B cell (primary cell): ENCODE results near the gene NOD2. TPM values are rescaled to one million over a fixed set of nuclear protein-coding genes. Genes with fewer than 3 reads are reported as not detected.
A peak's percentile ranks its signal among the peaks of the same experiment; 100 is the strongest.

Experiments used
- ATAC-seq: fragments of 200-7000 bp; cut with Tn5 transposase; one replicate; pipeline ENCODE4 v1.10.0; 2021; ENCODE audit warnings: low read depth, mild to moderate bottlenecking, moderate number of reproducible peaks, moderate library complexity
- CTCF ChIA-PET: fragments of 350-600 bp; sonication (Branson Sonifier 250); formaldehyde crosslinking; loops from one replicate; lab custom pipeline; 2021; ENCODE audit warnings: antibody characterized with exemption, inconsistent platforms; lab: Charles Lee
- POLR2A ChIA-PET: fragments of 350-600 bp; sonication (Branson Sonifier 250); formaldehyde crosslinking; loops from one replicate; lab custom pipeline; 2021; ENCODE audit warnings: antibody characterized with exemption; lab: Charles Lee
- DNase-seq: peaks from one replicate; pipeline ENCODE4 v3.0.0; 2013
- H2AFZ ChIP-seq: 2 replicates; pipeline ENCODE4 v1.6.1; 2012; ENCODE audit warnings: mild to moderate bottlenecking, low read depth, low read length; ENCODE audit not compliant: insufficient read depth, poor library complexity, severe bottlenecking
- H3K27ac ChIP-seq, 2 donors: 1 replicate in 1 of 2; 2 replicates in 1 of 2; pipeline ENCODE4 v1.5.1; 2012 to 2013; ENCODE audit warnings: low read length in 2 of 2, mild to moderate bottlenecking in 2 of 2, moderate library complexity in 1 of 2
- H3K27me3 ChIP-seq, 4 experiments: fragments of 200-600 bp in 1 of 4; sonication (generic) in 1 of 4; replicated peaks in 1 of 4; 1 replicate in 2 of 4; 2 replicates in 2 of 4; pipeline versions ENCODE4 v1.6.1 to v1.7.0; 2013 to 2016; ENCODE audit warnings: low read length in 3 of 4, mild to moderate bottlenecking in 2 of 4, mixed read lengths in 1 of 4, moderate library complexity in 1 of 4; ENCODE audit not compliant: insufficient read depth in 4 of 4, control insufficient read depth in 3 of 4; ENCODE audit errors: control extremely low read depth in 1 of 4
- H3K36me3 ChIP-seq, 2 experiments: replicated peaks in 1 of 2; 1 replicate in 1 of 2; 2 replicates in 1 of 2; pipeline versions ENCODE4 v1.6.1 to v1.7.1; 2013; ENCODE audit warnings: low read length in 1 of 2; ENCODE audit not compliant: insufficient read depth in 2 of 2, control insufficient read depth in 1 of 2; ENCODE audit errors: control extremely low read depth in 1 of 2, extremely low read depth in 1 of 2
- H3K4me1 ChIP-seq, 2 donors: fragments of 200-600 bp in 1 of 2; sonication (generic) in 1 of 2; 1 replicate in 1 of 2; 2 replicates in 1 of 2; pipeline versions ENCODE4 v1.5.1 to v1.6.1; 2013 to 2017; ENCODE audit warnings: low read length in 2 of 2; ENCODE audit not compliant: control insufficient read depth in 2 of 2, insufficient read depth in 2 of 2
- H3K4me2 ChIP-seq: replicated peaks from 2 replicates; pipeline ENCODE3; 2012; ENCODE audit warnings: mild to moderate bottlenecking, low read depth, low read length; ENCODE audit not compliant: poor library complexity, severe bottlenecking
- H3K4me3 ChIP-seq, 5 experiments: fragments of 200-600 bp in 1 of 5; sonication (generic) in 1 of 5; 1 replicate in 3 of 5; 2 replicates in 2 of 5; pipeline versions ENCODE4 v1.5.1 to v1.7.0; 2011 to 2016; ENCODE audit warnings: low read length in 4 of 5, mild to moderate bottlenecking in 4 of 5, low read depth in 2 of 5, control low read depth in 1 of 5, moderate library complexity in 1 of 5; ENCODE audit not compliant: insufficient read depth in 1 of 5; ENCODE audit errors: control extremely low read depth in 1 of 5, extremely low read depth in 1 of 5
- H3K79me2 ChIP-seq: fragments of 200-600 bp; sonication (generic); one replicate; pipeline ENCODE4 v1.6.0; 2016; ENCODE audit warnings: low read length; ENCODE audit not compliant: control insufficient read depth, insufficient read depth
- H3K9ac ChIP-seq: fragments of 200-600 bp; sonication (generic); 2 replicates; pipeline ENCODE4 v1.6.1; 2017; ENCODE audit warnings: mild to moderate bottlenecking, low read length, moderate library complexity
- H3K9me3 ChIP-seq, 3 donors: one replicate each; pipeline versions ENCODE4 v1.6.1 to v1.7.1; 2013; ENCODE audit warnings: low read length in 2 of 3; ENCODE audit not compliant: control insufficient read depth in 2 of 3, insufficient read depth in 1 of 3; ENCODE audit errors: control extremely low read depth in 1 of 3
- H4K20me1 ChIP-seq: 2 replicates; pipeline ENCODE4 v1.6.0; 2012; ENCODE audit warnings: mild to moderate bottlenecking, low read length; ENCODE audit not compliant: insufficient read depth, control insufficient read depth, poor library complexity, severe bottlenecking
- H3K27ac Mint-ChIP-seq: one replicate; pipeline ENCODE4 v1.8.0; 2021; ENCODE audit warnings: mixed read lengths
- H3K27me3 Mint-ChIP-seq: one replicate; pipeline ENCODE4 v1.8.0; 2021; ENCODE audit warnings: mixed read lengths
- H3K4me1 Mint-ChIP-seq: one replicate; pipeline ENCODE4 v1.8.0; 2021; ENCODE audit warnings: mixed read lengths
- H3K4me3 Mint-ChIP-seq: one replicate; pipeline ENCODE4 v1.8.0; 2021; ENCODE audit warnings: mixed read lengths
- H3K9me3 Mint-ChIP-seq: one replicate; pipeline ENCODE4 v1.8.0; 2022; ENCODE audit warnings: mixed read lengths; ENCODE audit not compliant: insufficient read depth
- CTCF ChIP-seq: fragments of 200-600 bp; IDR thresholded peaks from one replicate; pipeline ENCODE4 v1.8.0; 2022; ENCODE audit warnings: antibody characterized with exemption, mild to moderate bottlenecking
- EZH2 ChIP-seq: IDR thresholded peaks from 2 replicates; pipeline ENCODE4 v1.6.1; 2012; ENCODE audit warnings: borderline replicate concordance, low read depth, mild to moderate bottlenecking, moderate library complexity, low read length; ENCODE audit not compliant: insufficient read depth, poor library complexity, severe bottlenecking
- WGBS: methylation state at CpG from one replicate; pipeline ENCODE4 v1.1.5; 2013; ENCODE audit warnings: missing lambda C conversion rate; ENCODE audit not compliant: insufficient coverage; 5-methylcytosine and 5-hydroxymethylcytosine counted together
- intact Hi-C: fragments of 100-400 bp; cut with micrococcal nuclease; formaldehyde crosslinking; loops from one replicate; pipeline ENCODE4 v1.10.0; 2022
- polyA plus RNA-seq: library from polyadenylated mRNA; depleted of rRNA; stranded (reverse); fragments of >200 nt; gene quantifications from 2 replicates; pipeline ENCODE4 v1.2.3, GENCODE V29; 2012
- total RNA-seq, 2 donors: library from RNA; stranded (reverse); fragments of 120-200 nt in 1 of 2; gene quantifications; 1 replicate in 1 of 2; 2 replicates in 1 of 2; pipeline versions ENCODE4 v1.2.3 to v1.2.4, GENCODE V29; 2013 to 2022

The NOD2 gene
- total and polyA plus RNA-seq, 2 donors (not counting 1 experiment from before 2014, with no cell fraction given): 1.2 to 1.8 TPM

- peak overlapping the region; percentile 68 for H3K27ac Mint-ChIP-seq
- intact Hi-C loops: loop anchor here (2.0 to 5.0 kb wide), 4 partner anchors 41 to 377 kb away; partner anchors contain the start of gene BRD7
- ChIA-PET CTCF (interaction anchor here (0.7 to 6.9 kb wide), 12 partner anchors 27 to 721 kb away, joined by 3 to 120 read pairs (median 6); partner anchors contain the start of genes CNEP1R1 and SNX20), POLR2A (interaction anchor here (1.2 kb wide), 1 partner anchor 79 kb away, joined by 4 read pairs; no protein-coding TSS in a partner anchor)
- Histone ChIP-seq H3K79me2 (peaks cover 82% of the 10 kb centered on the region), H4K20me1 (peaks cover 19% of the 10 kb centered on the region), H3K36me3 (peaks cover 0 to 36% of the 10 kb centered on the region in 2 experiments), H3K9ac (no peak overlapping the region), H3K9me3 (no peaks in the 10 kb centered on the region), H3K4me2 (no peak overlapping the region), H3K4me1 (peaks cover 39 to 43% of the 10 kb centered on the region in 2 donors), H3K27me3 (no peaks in the 10 kb centered on the region), H2AFZ (no peak overlapping the region), H3K4me3 (no peak overlapping the region), H3K27ac (no peak overlapping the region)
- H3K4me3 Mint-ChIP-seq: no peak overlapping the region
- no peak for TF ChIP-seq CTCF
- no peaks in the 10 kb centered on the region for H3K27me3 Mint-ChIP-seq
- no peaks in the 10 kb centered on the region for H3K9me3 Mint-ChIP-seq
- H3K4me1 Mint-ChIP-seq: peaks cover 59% of the 10 kb centered on the region
- ATAC-seq (no peak), DNase-seq (no peak)
- no CpG with 5 or more reads among the region's 4 CpGs for WGBS
Measured at GRCh38 chr16:50745940-50746339, 52.5 kb downstream of the NOD2 start.

GRCh38 chr16:50747207-50747956 lies 54.0 kb downstream of the NOD2 start:
- H3K4me3 ChIP-seq: no peak overlapping the region
- H3K9me3 Mint-ChIP-seq: no peaks in the 10 kb centered on the region
- peaks cover 30% of the 10 kb centered on the region for H4K20me1 ChIP-seq
- CTCF ChIA-PET: interaction anchor here (0.7 to 6.9 kb wide), 12 partner anchors 13 to 722 kb away, joined by 3 to 120 read pairs (median 6); partner anchors contain the start of genes CNEP1R1 and SNX20
- peaks cover 55% of the 10 kb centered on the region for H3K4me1 Mint-ChIP-seq
- TF ChIP-seq EZH2: no peak
- peak; percentile 74 for TF ChIP-seq CTCF
- H3K4me2 ChIP-seq: peak overlapping the region; percentile 39
- no peaks in the 10 kb centered on the region for H3K9me3 ChIP-seq
- peaks cover 33 to 39% of the 10 kb centered on the region in 2 donors for H3K4me1 ChIP-seq
- WGBS: 17% methylated on average over 1 of the region's 7 CpGs
- H3K79me2 ChIP-seq: peaks cover 93% of the 10 kb centered on the region
- no peaks in the 10 kb centered on the region for H3K27me3 ChIP-seq
- ATAC-seq (peak; percentile 61), DNase-seq (peak; percentile 60)
- H3K36me3 ChIP-seq: peaks cover 0 to 42% of the 10 kb centered on the region in 2 experiments
- peak overlapping the region; percentile 59 for H3K27ac Mint-ChIP-seq
- H2AFZ ChIP-seq: no peak overlapping the region
- no peaks in the 10 kb centered on the region for H3K27me3 Mint-ChIP-seq
- H3K4me3 Mint-ChIP-seq: peak overlapping the region; percentile 74
- H3K9ac ChIP-seq: no peak overlapping the region
- peak overlapping the region in 1 of 2 donors; percentile 58 for H3K27ac ChIP-seq
- intact Hi-C loops: loop anchor here (1.0 to 5.0 kb wide), 6 partner anchors 40 to 379 kb away; partner anchors contain the start of gene BRD7
- POLR2A ChIA-PET: no interaction called here
